NCI-H524 (cell line): Measurements from ENCODE around the gene ABCA13.

Source experiments
- DNase-seq, 2 experiments: peaks; one replicate each; lab custom pipeline; 2025; lab: John Stamatoyannopoulos, UW

ABCA13 gene

GRCh38 chr7:48300301-48300700 is 129.0 kb downstream of the ABCA13 start:
- no peak for DNase-seq

- DNase-seq: no peak
These were observed 129.9 kb downstream of the ABCA13 start for GRCh38 chr7:48301201-48301600.

GRCh38 chr7:48304641-48305040 is 133.4 kb downstream of the ABCA13 start:
- DNase-seq: no peak

DNA sequence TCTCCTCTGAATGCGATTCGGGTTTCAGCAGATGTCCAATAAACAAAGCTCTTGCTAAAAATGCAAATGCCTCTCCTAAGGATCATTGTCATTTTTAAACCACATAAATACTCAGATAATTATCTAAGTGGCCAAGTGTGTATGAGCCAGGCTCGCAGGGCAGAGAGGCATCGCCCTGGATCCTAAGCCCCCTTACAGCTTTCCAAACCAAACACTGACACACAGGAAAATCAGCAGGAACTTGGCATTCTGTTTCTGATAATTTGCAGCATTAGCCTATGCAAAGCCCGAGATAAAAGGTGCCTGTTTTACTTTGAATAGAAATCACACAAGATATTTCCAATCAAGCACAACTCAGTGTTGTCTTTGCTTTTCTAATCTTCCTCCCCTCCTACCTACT is 134.4 kb downstream of the ABCA13 start:
- DNase-seq: peak; percentile 17 to 62

DNA sequence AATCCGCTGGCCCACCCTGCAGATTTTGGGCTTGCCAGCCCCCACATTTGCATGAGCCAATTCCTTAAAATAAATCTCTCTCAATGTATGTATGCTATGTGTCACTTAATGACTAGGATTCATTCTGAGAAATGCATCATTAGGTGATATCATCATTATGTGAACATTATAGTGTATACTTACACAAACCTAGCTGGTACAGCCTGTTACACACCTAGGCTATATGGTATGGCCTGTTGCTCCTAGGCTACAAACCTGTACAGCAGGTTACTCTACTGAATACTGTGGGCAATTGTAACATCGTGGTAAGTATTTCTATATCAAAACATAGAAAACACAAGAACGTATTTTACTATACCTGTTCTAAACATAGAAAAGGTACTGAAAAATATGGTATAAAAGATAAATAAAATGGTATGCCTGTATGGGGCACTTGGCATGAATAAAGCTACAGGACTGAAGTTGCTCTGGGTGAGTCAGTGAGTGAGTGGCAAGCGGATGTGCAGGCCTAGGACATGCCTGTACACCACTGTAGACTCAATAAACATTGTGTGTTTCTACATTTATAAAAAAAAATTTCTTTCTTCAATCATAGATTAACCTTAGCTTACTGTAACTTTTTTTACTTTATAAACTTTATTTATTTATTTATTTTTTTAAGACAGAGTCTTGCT is 135.9 kb downstream of the ABCA13 start:
- DNase-seq: no peak

- DNase-seq: no peak
These were observed 138.5 kb downstream of the ABCA13 start for GRCh38 chr7:48309720-48310119.

DNA sequence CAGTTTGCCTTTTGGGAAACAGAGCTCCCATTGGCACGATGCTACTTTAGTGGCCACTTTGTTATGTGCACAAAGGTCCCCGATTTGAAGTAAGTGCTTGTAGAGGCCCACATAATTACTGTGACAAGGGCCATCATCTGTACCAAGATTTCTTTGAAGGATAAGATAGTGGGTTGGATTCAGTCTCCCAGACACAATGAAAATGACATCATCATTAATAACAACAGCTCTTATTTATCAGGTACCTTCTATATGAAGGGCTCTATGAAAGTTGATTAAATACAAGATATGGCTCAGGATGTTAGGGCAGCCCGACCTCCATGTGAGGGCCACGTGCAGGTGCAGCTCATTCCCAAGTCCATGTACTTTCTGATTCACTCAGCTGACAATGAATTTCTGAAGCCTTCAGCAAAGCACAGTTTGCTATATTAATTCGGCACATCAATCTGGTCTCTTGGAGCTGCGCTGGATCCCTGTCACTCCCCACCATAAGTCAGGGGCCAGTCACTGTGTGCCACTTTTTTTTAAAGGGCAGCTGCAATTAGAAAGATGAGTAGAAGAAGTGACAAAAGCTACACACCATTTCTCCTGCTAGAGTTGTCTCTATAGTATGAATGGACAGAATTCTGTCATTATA is 140.3 kb downstream of the ABCA13 start:
- no peak for DNase-seq

GRCh38 chr7:48312151-48312550 is 140.9 kb downstream of the ABCA13 start:
- no peak for DNase-seq

DNA sequence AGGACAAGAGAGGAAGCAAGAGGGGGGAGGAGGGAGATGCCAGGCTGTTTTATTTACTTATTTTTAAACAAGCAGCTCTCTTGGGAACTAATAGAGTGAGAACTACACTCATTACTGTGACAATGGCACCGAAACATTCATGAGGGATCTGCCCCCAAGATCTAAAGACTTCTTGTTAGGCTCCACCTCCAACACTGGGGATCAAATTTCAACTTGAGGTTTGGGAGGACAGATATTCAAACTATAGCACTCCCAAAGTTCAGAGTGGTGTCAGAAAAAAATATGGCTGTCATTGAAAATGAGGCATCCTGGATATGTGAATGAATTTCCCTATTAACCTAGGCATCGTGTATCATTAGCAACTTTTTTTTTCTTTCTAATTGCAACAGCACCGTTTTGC is 145.5 kb downstream of the ABCA13 start:
- no peak for DNase-seq

DNA sequence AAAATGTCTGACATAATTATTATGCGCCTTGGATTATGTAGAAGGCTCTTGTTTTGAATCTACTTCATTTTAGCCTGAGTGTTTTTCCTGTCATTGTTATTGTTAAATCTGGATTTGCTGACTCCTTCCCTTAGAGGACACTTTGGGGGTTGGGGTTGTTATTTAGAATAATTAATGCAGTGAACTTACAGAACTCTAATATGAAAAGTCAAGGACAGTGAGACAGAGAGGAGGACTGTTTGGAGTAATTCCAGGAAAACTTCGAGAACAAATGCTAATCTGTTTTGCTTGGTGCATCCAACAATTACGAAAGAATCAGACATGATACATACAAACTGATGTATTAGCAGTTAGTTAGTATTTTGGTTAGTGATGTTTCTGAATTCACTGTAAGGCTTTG is 146.1 kb downstream of the ABCA13 start:
- no peak for DNase-seq

DNA sequence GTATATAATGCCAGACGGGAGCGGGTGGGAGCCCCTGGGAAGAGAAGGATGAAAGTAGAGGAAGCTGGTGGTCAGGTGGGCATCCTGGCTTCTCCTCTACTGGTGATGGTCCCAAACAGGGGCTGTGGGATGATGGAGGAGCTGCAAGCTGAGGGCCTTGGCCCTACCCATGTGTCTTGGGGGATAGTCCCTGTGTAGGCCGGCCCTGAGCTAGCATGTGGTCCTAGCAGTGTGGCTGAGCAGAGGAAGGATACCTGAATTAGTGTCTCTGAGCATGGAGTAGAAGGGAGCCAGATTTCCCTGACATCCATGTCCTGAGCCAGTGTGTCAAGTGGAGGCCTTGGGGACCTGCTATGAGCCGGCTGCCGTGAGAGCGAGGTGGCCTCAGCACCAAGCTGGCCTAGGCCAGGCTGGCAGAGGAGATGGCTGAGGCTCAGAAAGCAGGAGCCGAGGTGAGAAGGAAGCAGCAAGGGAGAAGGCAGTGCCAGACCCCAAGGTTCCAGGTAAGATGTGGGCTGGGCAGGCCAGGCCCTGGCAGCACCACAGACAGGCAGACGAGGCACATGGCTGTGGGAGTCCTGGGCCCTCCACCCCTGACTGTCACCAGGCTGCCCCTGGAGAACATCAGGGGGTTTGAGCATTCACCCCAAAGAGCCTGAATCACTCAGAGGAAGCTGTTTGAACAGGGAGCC is 150.2 kb downstream of the ABCA13 start:
- no peak for DNase-seq

DNA sequence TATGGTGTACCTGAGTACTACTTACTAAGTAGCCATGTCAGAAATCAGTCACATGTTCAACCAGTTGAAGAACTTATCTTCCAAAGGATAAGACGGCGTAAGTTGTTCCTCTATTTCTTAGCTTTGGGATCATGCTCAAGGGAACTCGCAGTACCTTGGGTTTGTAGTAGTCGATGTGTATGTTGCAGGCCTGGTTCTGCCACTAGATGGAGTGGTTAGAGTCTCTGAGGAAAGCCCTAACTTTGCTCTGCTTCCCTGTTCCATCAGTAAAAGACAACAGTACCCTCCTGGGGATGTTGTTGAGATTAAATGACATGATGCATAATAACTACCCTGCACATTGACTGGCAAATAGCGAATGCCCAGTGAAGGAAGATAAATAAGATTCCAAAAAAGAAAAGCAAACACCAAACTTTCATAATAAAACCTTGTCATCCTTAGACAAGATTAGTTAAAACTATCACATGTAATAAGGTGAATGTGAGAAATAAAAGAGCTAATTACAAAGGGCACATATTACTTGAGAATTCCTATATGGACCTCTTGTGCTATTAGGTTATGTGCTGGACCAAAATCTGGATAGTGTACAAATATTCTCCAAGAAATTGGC is 165.9 kb downstream of the ABCA13 start:
- peak in 1 of 2 experiments; percentile 19 for DNase-seq

- DNase-seq: no peak
These were observed 166.5 kb downstream of the ABCA13 start for GRCh38 chr7:48337781-48338180.

DNA sequence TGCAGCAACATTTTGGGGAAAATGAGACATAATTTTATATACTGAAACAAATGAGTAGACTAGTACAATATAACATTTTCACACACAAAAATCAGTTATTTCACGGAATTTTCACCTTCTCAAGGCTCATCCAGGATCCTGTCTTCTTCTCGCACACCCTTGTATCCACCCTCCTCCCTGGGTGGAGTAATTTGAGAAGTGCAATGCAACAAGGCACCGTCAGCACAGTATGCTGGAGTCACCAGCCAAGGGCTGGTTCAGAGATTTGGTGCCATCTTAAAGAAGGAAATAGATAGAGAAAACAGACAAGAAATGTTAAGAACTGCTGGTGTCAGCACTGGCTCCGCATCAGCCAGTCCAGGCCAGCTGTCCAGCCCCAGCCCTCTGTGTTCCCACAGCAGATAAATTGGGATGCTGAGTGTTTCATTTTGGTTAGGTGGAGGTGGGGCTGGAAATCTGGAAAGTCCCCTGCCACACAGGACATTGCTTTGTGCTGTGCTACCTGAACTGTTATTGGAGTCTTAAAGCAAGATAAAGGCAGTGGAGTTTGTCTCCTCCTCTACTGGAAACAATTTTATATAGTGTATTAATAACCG is 176.1 kb downstream of the ABCA13 start:
- no peak for DNase-seq

GRCh38 chr7:48350515-48350914 is 179.3 kb downstream of the ABCA13 start:
- no peak for DNase-seq

DNA sequence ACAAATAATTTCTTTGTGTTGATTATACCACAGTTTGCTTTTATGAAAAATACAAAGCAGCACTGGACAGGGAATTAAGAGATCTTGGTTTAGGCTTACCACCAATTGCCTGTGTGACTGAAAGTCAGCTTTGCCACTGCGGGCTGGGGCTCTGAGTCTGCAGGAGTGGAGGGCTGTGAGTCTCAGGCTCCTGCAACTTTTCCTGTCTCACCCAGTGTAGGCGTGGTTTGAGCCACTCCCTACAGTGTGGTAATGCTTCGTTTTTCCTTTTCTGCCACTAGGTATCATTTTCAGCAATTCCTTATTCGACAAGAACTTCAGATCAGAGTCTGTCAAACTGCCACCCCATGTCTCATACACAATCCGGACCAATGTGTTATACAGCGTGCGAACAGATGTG is 180.6 kb downstream of the ABCA13 start:
- no peak for DNase-seq

DNA sequence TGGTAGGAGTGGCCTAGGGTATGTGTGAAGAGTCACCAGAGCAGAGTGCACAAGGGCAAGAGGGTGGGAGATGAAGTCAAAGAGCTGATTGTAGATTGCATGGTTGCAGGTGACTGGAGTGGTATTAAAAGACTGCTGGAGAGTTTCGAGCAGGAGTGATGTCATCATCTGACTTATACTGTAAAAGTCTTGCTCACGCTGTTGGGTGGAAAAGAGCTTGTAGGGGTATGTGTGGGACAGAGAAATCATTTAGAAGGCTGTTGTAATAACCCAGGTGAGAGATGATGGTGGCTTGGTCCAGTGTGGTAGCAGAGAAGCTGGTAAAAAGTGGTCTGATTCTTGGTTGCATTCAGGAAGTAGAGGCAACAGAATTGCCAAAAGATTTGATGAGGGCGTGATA is 184.1 kb downstream of the ABCA13 start:
- no peak for DNase-seq

GRCh38 chr7:48360574-48360973 is 189.3 kb downstream of the ABCA13 start:
- no peak for DNase-seq

- DNase-seq: no peak
These were observed 191.9 kb downstream of the ABCA13 start for GRCh38 chr7:48363174-48363573.

DNA sequence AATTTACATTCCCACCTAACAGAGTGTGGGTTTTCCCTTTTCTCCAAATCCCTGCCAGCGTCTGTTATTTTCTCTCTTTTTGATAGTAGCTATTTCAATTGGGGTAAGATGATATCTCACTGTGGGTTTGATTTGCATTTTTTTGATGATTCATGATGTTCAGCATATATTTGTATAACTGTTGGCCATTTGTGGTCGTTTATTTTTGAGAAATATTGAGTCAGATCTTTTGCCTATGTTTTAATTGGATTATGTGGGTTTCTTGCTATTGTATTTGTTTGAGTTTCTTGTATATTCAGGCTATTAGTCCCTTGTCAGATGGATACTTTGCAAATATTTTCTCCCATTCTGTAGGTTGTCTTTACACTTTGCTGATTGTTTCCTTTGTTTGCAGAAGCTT is 193.8 kb downstream of the ABCA13 start:
- no peak for DNase-seq

DNA sequence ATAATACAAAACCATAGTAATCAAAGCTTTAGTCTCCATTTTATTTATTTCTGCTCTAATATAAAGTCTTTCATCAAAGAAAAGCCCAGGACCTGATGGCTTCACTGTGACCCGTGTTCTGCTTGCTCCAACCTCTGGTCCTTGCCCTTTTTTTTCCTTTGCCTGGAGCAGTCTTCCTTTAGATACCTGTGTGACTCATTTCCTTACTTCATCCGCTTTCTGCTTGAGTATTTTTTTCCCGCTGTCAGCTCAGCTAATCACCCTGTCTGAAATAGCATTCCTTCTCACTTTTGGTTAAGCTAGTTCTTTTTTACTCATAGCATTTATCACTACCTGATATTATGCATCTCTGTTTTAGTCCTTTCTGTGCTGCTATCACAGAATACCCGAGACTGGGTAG is 194.8 kb downstream of the ABCA13 start:
- no peak for DNase-seq

- no peak for DNase-seq
These were observed 205.0 kb downstream of the ABCA13 start for GRCh38 chr7:48376263-48376662.

DNA sequence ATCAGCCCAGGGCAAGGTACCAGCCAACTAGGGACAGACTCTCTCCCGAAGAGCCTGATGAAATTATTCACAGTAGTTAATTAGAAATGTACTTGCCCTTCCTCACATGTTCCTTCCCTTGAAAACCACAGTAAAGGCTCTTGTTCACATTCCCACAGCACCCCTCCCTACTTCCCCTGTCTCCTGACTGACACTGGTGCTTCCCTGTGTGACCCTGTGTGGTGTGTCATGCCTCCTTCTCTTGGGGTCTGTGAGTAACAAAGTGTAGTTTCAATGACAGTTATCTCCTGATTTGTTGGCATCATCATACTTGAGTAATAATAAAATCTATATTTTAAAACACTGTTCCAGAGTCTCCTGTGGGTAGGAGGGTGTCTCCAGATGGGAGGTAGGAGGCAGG is 209.7 kb downstream of the ABCA13 start:
- no peak for DNase-seq
